ENCODE results near the gene ADAM10. TPM values are rescaled to one million over a fixed set of nuclear protein-coding genes. Genes with fewer than 3 reads are reported as not detected.
"Not testable (repeated sequence)": the region's sequence is repeated elsewhere in the genome, so short reads cannot be mapped to it uniquely, and the experiment has no call there.

ADAM10 gene
- polyA plus RNA-seq, 1 donor, result 74.5 TPM

GRCh38 chr15:58605931-58606530 is 143.5 kb downstream of the ADAM10 start:
- no peak for DNase-seq

- DNase-seq, result no peak
Observed at GRCh38 chr15:58604455-58604923, 145.0 kb downstream of the ADAM10 start.

GRCh38 chr15:58603927-58604326 is 145.6 kb downstream of the ADAM10 start:
- not testable (repeated sequence) for DNase-seq

DNA sequence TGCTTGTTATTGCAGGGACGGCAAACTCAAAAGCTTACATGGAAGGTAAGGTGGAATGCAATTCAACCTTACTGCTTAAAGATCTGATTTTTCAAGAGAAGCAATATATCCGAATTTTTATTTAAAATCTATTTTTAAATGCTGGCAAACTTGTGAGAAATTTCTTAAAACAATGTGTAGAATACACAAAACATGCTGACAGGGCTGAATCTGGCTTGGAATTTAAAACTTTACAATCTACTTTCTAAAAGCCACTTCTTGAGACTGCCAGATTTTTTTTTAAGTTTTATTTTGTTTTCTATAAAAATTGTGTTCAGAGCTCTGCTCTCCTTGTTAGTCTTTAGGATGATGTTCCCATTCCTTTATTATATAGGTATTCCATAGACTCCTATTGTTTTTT is 146.7 kb downstream of the ADAM10 start:
- no peak for DNase-seq

DNA sequence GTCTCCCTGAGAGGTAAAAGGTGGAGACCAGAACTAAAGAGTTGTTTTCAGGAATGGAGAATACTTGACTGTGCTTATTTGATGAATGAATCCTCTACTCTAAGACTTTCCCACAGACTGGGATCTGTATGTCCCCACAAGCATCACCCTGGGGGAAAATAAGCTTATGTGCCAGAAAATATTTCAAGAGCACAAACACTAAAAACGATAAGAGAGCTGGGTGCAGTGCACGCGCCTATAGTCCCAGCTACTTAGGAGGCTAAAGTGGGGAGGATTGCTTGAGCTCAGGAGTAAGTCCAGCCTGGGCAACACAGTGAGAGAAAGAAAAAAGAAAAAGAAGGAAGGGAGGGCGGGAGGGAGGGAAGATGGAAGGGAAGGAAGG is 150.7 kb downstream of the ADAM10 start:
- no peak for DNase-seq

- DNase-seq, result no peak
Observed at GRCh38 chr15:58597943-58598828, 151.3 kb downstream of the ADAM10 start.

GRCh38 chr15:58595516-58596263 is 153.8 kb downstream of the ADAM10 start:
- no peak for DNase-seq

DNA sequence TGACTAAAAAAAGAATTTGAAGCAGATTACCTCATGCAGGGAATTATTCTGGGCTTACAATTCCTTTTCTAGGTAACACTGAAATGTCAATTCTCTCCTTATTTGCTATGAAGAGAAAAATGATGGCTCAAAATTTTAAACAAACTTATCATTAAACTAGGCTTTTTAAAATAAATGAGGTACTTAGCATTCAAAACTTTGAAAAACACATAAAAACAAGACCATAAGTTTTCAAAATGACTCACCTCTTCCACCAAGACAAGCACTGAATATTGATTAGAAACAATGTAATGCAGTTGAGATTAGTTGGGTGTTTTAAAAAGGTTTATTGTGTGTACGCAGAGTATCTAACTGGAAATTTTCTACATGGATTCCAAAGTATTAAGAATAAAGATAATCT is 154.6 kb downstream of the ADAM10 start:
- no peak for DNase-seq

GRCh38 chr15:58593870-58594269 is 155.6 kb downstream of the ADAM10 start:
- DNase-seq, result no peak

GRCh38 chr15:58590926-58591325 is 158.6 kb downstream of the ADAM10 start:
- no peak for DNase-seq

GRCh38 chr15:58590236-58590635 is 159.3 kb downstream of the ADAM10 start:
- no peak for DNase-seq

GRCh38 chr15:58589047-58589446 is 160.5 kb downstream of the ADAM10 start:
- no peak for DNase-seq

DNA sequence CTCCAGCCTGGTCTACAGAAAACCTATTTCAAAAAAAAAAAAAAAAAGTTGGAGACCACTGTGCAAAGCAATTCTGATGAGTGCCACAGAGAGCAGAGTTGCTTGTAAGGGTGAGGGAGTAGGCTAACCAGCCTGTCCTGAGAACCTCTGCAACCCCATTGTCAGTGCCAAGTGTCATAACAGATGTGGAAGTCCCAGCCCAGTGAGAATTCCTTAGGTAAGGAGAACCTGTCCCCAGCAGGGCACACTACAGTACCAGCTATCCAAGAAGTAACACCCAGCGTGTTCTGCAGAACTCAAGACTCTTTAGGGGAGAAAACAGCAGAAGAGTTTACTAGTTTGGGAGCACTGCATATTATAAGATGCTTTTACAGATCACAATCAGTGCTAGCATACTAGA is 161.4 kb downstream of the ADAM10 start:
- no peak for DNase-seq

GRCh38 chr15:58587486-58587885 is 162.0 kb downstream of the ADAM10 start:
- DNase-seq, result no peak

- DNase-seq, result no peak
Observed at GRCh38 chr15:58585693-58586443, 163.6 kb downstream of the ADAM10 start.

DNA sequence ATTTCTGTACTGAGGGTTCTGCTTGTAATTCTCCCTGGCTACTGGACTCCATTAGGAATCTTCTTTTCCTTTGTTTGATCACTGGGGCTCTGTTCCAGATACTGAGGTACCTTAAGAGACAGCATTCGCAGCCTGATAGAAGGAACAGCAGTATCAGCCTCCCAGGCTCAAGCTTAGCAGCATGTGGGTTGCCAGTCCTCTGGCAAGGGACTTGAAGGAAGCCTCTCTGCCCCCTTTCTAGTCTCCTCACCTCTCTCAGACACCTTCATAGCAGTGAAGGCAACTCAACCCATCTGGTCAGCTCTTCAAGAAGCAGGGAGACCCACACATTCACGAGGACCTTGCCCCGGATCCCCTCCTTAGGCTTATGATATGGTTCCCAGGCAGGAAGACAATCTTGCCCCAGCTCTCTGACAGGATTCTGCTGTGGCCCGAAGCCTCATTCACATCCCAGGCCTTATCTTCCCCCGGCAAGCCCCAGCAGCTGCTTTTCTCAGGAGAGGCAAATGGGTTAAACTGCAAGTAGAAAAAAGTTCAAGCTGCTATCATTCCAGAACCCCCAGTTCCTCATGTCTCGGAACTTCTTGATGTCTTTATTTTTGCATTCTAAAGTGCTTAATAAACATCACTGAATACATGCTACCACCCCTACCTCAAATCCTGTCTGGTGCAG is 164.6 kb downstream of the ADAM10 start:
- DNase-seq, result no peak

- no peak for DNase-seq
Observed at GRCh38 chr15:58583171-58583908, 166.2 kb downstream of the ADAM10 start.

DNA sequence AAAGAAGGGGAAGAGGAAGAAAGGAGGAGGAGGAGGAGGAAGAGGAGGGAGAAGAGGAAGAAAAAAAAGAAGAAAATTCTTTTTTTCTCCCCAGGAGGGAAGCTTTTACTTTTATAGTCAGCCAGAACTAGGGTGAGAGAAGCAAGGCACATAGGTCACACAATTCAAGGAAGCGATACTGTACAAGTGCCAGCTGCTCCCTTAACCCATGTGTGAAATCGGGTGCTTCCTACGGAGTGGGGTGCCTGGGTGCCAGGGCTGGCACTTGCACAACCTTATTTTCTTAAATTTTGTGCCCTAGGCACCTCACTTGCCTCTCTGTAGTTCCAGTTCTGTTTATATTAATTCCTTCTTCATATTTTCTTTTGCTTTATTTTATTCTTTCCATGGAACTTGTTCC is 167.3 kb downstream of the ADAM10 start:
- DNase-seq, result no peak

- no peak for DNase-seq
Observed at GRCh38 chr15:58576657-58577056, 172.8 kb downstream of the ADAM10 start.

- no peak for DNase-seq
Observed at GRCh38 chr15:58575045-58575786, 174.3 kb downstream of the ADAM10 start.
